Mucosa of gallbladder (tissue), 1 donor: ENCODE measurements around the gene ANTXRL. TPM values are rescaled to one million over a fixed set of nuclear protein-coding genes. Genes with fewer than 3 reads are reported as not detected.
"Not testable (repeated sequence)": the region's sequence is repeated elsewhere in the genome, so short reads cannot be mapped to it uniquely, and the experiment has no call there.

Experiments
- DNase-seq: peaks from one replicate; pipeline ENCODE4 v3.0.0-alpha.2; 2020; ENCODE audit warnings: low spot score
- total RNA-seq: library from RNA; stranded (reverse); gene quantifications from one replicate; pipeline ENCODE4 v1.2.1, GENCODE V29; 2021
- donor health status: DM: no; HTN: no; CAD: no.

Gene ANTXRL
- total RNA-seq, 1 donor from 2014 or later, result not detected

GRCh38 chr10:46254467-46254866 lies 32.3 kb upstream of the ANTXRL start:
- no peak for DNase-seq

DNA sequence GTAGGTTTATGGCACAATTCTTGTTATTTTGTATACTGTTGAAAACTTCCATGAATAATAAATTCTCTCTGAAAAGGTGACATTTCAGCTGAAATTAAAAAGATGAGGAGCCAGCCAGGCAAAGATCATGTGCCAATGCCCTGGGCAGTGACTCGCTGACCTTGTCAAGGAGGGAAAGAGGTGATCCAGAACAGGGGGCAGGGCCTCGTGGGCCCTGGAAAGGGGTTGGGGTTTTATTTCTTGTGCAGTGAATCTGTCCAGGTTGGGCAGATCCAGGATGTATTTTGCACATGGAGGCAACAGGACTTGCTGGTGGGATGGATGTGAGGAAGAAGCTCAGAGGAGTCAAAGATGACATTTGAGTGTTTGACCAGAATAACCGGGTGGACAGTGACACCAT lies 31.6 kb upstream of the ANTXRL start:
- DNase-seq, result not testable (repeated sequence)

- DNase-seq, result peak; percentile 67
These were observed 30.7 kb upstream of the ANTXRL start for GRCh38 chr10:46255801-46256747.

- no peak for DNase-seq
These were observed 29.7 kb upstream of the ANTXRL start for GRCh38 chr10:46257099-46257498.

GRCh38 chr10:46262906-46263560 lies 23.8 kb upstream of the ANTXRL start:
- not testable (repeated sequence) for DNase-seq

- no peak for DNase-seq
These were observed 22.9 kb upstream of the ANTXRL start for GRCh38 chr10:46263831-46264268.

GRCh38 chr10:46264336-46264735 lies 22.5 kb upstream of the ANTXRL start:
- no peak for DNase-seq

DNA sequence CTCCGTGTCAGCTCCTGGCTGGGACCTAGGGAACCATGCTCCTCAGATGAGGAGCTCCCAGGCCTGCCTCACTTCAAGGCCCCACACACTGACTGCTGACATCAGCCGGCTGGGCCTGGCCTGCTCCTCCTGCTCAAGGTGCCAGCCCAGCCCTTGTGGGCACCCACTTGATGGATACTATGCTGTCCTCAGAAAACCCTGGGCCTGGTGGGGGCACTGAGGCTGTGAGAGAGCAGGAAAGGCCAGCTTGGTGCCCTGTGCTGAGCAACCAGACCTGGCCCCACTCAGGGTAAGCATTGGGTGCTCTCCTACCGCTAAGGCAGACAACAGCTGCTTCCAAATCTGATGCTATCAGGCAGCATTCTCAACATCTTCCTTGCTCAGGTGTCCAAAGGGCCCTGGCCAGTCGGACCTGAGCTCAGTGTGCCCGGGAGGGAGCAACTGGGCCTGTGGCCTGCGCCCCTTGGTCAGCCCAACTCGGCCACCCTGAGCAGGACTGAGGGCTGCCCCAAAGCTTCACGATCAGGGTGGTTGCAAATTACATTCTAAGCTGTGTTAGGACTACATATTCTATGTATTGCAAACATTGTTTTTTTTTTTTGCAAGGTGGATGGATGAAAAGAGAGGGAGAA lies 21.9 kb upstream of the ANTXRL start:
- DNase-seq, result no peak

DNA sequence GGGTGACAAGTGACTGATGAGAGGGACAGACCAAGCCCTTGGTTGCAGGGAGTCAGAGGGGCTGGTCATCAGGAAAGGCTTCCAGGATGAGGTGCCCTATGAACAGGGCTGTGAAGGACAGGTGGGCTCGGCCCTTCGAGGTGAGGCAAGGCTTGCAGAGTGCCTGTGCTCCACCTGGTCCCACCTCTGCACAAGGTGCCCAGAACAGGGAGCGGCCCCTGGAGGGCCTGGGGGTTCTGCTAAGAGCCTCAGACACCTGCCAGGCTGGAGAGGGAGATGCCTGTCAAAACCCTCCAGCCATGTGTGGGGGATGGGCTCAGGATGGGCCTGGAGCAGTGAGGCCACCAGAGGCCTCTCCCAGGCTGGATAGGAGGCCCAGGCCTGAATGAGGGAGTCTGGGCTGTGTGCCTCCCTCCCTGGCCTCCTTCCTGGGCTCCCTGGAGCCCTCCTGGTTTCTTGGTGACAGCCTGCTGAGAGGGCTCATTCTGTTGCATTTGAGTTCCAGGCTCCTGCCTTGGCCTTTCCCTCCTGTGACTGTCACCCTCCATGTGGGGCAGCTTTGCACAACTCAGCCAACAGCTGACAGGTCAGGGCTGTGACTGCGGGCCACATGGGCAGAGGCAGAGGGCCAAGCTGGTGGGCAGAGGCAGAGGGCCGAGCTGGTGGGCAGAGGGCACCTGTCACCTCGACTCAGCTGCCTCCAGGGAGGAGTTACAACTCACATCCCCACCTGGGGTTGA lies 21.1 kb upstream of the ANTXRL start:
- not testable (repeated sequence) for DNase-seq

DNA sequence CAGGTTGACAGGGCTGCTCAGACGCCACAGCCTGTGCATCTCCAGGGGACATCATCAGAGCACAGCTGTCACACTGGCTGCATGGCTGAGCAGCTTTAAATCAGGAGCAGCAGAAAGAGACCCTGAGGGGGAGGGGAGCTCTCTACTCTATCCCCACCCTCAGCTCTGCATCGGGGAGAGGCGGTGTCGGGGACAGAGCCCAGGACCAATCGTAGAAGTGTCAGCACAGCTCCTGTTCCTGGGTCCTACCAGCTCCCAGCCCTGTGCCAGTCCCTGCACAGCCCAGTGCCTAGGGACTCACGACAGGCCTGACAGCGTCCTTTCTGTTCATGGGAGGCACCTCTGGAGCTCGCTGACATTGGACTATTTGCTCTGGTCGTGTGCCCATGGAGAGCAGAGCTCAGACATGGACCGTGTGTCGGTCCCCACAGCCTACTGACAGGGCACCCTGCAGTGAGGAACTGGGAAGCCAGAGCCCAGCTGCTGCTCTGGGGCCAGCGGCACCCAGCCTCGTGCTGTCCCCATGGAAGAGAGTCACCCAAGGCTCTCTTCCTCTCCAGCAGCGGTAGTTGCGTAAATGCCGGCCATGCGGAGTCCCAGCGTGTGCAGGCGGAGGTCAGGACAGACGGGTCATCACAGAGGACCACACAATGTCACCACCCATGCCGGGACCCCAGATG lies 20.4 kb upstream of the ANTXRL start:
- DNase-seq, result no peak

DNA sequence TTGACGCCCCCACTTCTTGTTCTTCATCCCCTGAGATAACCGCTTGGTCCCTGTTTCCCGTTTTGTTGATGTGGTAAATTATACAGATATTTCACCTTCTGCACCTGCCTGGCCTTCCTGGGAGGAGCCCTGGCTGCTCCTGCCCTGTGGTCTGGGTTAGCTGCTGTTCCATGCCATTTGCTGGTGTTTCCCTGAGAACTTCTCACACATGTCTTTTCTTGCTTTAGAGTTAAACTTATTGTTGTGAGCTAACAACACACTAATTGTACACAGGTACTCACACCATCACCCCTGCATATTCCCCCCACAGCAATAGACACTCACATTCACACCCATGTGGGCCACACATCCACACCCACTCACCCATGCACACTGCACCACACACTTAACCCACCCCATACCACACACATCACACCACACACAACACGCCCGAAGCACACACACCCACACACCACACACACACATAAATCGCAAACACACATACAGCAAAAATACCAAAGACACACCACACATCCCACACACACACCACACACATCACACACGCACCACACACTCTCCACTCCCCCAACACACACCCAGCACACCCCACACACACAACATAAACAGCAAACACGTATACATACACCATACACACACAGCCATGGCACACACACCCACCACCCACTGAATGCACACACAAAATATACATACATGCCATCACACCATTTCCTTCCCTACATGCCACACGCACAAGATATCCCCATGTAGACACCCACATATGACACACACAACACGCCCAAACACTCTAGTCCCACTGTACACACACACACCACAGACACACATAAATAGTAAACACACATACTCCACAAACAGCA lies 19.4 kb upstream of the ANTXRL start:
- no peak for DNase-seq

DNA sequence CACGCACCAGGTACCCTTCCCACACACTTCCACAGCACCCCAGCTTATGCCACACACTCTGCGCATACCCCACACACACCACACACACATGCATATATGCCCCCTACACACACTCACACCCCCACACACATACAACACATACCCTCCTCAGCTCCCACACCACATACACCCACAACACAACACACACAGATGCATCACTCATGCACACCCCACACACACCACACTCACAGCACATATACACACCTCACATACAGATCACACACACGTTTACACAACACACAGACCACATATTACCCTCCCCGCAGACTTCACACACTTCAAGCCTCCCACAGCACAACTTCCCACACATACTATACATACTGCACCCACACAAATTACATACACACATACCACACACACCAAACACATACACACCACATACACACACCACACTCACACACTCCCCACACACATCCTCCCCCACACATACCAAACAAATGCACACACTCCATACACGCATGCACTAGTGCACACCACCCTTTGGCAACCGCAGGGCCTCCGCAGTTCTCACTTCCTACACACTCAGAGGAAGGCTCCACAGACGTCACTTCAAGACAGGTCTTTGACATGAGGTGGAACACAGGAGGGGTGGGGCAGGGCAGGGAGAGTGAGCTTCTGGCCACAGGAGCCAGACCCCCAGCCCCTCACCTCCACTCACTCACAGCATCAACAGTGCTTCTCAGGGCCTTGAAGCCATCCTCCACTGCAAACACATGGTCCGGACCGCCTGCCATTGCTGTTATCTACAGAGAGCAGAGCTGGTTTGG lies 18.5 kb upstream of the ANTXRL start:
- no peak for DNase-seq

DNA sequence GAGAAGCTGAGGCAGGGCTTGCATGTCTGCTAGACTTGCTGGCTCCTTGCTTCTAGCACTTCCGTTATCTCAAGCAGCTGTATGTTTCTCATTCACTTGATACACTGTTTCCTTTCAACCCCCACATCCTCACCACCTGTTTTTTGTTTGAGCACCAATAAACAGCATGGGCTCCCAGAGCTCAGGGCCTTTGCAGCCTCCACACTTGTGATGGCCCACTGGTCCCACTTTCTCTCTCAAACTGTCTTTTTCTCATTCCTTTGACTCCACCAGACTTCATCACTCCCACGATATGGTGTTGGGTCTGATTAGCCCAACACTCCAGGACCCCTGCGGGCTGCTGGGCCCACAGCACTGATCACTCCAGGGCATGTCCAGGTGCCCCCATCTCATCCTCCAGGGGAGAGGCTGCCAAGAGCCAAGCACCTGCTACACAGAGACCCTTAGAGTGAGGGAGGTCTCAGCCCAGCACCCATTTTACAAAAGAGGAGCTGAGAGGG lies 17.2 kb upstream of the ANTXRL start:
- DNase-seq, result peak; percentile 9

DNA sequence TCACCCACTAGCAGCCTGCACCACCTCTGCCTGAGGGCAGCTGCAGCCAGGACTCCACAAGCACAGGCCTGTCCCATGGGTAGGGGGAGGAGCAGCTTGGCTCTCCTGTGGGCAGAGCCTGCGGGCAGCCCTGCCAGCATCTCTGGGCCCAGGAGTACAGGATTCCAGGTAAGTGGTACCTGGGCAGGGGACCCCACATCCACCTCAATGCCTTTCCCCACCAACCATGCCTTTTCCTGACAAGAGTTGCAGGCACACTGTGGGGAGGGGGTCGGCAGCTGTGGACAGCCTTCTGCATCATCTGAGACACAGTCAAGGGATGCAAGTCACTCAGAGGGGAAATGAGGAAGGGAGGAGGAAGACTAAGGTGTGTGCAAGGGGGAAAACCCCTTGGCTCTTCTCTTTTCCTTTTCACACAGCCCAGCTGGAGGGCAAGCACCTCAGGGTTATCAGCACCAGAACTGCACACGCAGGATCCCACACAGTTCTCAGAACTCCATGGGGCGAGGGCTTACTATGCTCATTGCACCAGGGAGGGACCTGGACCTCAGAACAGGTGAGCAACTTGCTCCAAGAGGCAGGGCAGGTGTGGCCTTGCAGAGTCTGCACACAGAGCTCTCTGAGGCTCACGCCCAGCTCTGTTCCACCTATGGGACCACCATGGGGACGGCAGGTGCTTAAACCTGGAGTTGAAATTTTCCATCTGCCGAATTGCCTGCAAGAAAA lies 16.5 kb upstream of the ANTXRL start:
- peak; percentile 6 for DNase-seq

DNA sequence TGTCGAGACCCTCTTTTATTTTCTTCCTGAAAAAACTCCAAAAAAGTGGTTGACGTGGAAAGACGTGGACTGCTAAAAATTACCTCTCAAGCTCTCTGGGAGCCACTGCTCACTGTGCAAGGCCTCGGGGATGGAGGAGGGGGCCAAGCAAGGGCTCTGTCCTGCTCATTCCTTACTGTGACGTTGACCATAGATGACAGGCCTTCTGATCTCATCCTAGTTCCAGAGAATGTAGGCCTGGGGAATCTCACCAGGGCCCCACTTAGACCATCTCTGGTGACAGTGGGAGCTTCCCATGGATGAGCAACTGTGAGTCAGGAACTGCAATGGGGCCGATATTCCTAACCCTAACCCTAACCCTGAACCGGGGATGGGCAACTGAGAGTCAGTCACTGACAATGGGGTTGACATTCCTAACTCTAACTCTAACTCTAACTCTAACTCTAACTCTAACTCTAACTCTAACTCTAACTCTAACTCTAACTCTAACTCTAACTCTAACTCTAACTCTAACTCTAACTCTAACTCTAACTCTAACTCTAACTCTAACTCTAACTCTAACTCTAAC lies 15.8 kb upstream of the ANTXRL start:
- DNase-seq, result peak; percentile 6

DNA sequence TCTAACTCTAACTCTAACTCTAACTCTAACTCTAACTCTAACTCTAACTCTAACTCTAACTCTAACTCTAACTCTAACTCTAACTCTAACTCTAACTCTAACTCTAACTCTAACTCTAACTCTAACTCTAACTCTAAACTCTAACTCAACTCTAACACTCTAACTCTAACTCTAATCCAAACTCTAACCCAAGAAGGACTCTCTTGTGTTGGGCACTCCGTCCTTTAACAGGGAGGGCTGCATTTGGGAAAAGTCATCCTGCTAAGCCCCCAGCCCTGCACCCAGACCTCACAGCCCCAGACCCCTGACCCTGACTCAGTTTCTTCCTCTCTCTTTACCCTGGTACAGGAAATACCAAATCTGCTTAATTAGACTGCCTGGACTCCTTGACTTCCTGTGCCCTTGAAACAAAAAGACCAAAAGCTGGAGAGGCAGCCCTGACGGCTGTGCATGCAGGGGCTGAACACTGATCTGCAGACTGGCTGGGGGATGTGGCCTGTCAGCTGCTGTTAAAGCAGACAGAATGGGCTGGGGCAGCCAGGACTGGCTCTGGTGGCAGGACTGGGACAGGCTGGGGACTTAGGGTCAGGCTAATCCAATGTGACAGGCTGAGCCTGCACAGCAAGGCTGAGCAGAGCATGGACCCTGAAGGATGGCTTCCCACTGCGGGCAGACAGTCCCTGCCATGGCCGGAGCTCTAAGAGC lies 14.8 kb upstream of the ANTXRL start:
- peak; percentile 6 for DNase-seq

DNA sequence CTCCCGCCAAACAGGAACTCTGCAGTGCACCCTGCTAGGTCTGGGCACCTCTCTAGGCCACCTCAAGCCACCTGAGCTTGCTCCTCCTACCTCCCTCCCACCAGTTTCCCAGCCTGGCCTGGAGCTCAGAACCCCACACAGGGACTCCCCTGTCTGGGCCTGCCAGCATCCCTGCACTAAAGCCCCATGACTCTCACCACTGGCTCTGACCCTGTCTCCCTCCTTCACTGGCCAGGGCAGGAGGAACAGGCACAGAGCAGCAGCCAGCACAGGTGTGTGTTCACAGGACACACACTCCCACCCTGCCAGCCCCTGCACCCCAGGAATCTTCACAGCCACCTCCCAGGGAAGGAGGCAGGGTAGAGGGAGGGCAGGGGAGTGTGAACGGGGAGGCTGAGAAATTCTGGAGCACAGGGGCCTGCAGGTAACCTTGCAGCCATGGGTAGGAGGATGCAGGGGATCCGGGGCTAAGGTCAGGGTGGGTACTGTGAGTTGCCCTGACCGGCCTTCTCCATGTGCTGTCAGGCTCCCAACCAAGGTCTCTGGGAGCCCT lies 13.9 kb upstream of the ANTXRL start:
- peak; percentile 2 for DNase-seq
